Neutrophil (primary cell): ENCODE data around the gene ATP9B.

Experiments used
- H3K27ac ChIP-seq: fragments of 200-600 bp; sonication (generic); 2 replicates; pipeline ENCODE4 v1.5.1; 2016; ENCODE audit warnings: mild to moderate bottlenecking, moderate library complexity
- H3K27me3 ChIP-seq: fragments of 200-600 bp; sonication (generic); 2 replicates; pipeline ENCODE4 v1.6.0; 2016; ENCODE audit warnings: mild to moderate bottlenecking
- H3K36me3 ChIP-seq: fragments of 200-600 bp; sonication (generic); 2 replicates; pipeline ENCODE4 v1.5.1; 2017
- H3K4me1 ChIP-seq, 2 experiments: fragments of 200-600 bp in 1 of 2; sonication (generic) in 1 of 2; 1 replicate in 1 of 2; 2 replicates in 1 of 2; pipeline versions ENCODE4 v1.5.1 to v1.6.1; 2013 to 2016; ENCODE audit warnings: low read depth in 1 of 2, low read length in 1 of 2, mild to moderate bottlenecking in 1 of 2, moderate library complexity in 1 of 2; ENCODE audit not compliant: control insufficient read depth in 1 of 2, insufficient read depth in 1 of 2
- H3K4me3 ChIP-seq, 2 experiments: fragments of 200-600 bp in 1 of 2; sonication (generic) in 1 of 2; 1 replicate in 1 of 2; 2 replicates in 1 of 2; pipeline ENCODE4 v1.5.1; 2013 to 2016; ENCODE audit warnings: low read depth in 1 of 2, low read length in 1 of 2, mild to moderate bottlenecking in 1 of 2, moderate library complexity in 1 of 2
- H3K9me3 ChIP-seq: fragments of 200-600 bp; sonication (generic); 2 replicates; pipeline ENCODE4 v1.5.1; 2016
- TF ChIP-seq, protein P1 (sequence below): fragments of 200-600 bp; sonication (generic); IDR thresholded peaks from 2 replicates; pipeline ENCODE4 v1.5.1; 2016; ENCODE audit warnings: antibody characterized with exemption

Gene ATP9B

DNA sequence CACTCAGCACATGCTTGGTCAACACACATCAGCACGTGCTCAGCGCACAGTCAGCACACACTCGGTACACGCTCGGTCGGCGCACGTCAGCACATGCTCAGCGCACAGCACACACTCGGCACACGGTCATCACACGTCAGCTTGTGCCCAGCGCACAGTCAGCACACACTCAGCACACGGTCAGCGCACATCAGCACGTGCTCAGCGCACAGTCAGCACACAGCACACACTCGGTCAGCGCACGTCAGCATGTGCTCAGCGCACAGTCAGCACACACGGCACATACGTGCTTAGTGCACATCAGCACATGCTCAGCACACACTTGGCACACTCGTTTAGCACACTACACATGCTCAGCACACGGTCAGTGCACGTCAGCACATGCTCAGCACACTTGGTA is 276.8 kb downstream of the ATP9B start:
- Histone ChIP-seq H3K9me3 (no peaks in the 10 kb centered on the region), H3K4me3 (no peak overlapping the region), H3K36me3 (peaks cover 75% of the 10 kb centered on the region)

DNA sequence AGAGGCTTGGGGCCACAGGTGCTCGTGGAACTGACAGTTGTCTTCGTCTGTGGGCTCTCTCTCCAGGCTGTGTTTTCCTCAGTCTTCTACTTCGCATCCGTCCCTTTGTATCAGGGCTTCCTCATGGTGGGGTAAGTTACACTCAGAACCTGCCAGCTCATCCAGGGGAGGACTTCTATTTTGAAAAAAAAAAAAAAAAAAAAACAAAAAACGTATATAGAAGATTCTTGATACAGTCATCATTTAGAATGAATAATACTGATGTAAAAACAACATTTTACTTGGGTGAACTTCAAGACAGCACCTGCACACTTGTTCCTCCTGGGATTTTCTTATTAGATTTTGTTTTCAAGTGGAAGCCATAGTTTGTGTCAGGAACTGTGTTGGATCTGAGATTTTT is 278.9 kb downstream of the ATP9B start:
- Histone ChIP-seq H3K27me3 (no peaks in the 10 kb centered on the region), H3K36me3 (peaks cover 85% of the 10 kb centered on the region), H3K27ac (no peak overlapping the region), H3K4me1 (no peaks in the 10 kb centered on the region), H3K9me3 (no peaks in the 10 kb centered on the region), H3K4me3 (no peak overlapping the region)
- TF ChIP-seq, protein P1, sequence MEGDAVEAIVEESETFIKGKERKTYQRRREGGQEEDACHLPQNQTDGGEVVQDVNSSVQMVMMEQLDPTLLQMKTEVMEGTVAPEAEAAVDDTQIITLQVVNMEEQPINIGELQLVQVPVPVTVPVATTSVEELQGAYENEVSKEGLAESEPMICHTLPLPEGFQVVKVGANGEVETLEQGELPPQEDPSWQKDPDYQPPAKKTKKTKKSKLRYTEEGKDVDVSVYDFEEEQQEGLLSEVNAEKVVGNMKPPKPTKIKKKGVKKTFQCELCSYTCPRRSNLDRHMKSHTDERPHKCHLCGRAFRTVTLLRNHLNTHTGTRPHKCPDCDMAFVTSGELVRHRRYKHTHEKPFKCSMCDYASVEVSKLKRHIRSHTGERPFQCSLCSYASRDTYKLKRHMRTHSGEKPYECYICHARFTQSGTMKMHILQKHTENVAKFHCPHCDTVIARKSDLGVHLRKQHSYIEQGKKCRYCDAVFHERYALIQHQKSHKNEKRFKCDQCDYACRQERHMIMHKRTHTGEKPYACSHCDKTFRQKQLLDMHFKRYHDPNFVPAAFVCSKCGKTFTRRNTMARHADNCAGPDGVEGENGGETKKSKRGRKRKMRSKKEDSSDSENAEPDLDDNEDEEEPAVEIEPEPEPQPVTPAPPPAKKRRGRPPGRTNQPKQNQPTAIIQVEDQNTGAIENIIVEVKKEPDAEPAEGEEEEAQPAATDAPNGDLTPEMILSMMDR, result no peak

More for the DNA sequence above, 276.8 kb downstream of the ATP9B start:
- Histone ChIP-seq H3K27ac (no peak overlapping the region), H3K27me3 (no peaks in the 10 kb centered on the region), H3K4me1 (no peaks in the 10 kb centered on the region)
- TF ChIP-seq, protein P1, result no peak

DNA sequence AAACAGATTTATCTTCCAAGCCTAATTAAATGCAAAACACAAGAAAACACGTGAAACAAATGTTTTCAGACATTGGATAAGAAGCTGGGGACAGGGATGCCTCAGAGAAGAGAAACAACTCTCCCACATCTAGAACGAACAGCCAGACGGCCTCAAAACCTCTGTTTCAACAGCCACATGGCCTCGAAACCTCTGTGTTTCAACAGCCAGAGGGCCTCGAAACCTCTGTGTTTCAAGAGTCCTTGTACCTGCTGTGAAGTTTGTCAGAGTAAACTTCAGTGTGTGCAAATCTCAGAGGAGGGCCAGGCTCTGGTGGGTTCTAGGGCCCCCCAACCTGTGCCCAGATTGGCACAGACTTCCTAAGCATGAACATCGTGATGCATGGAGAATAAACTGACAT is 283.2 kb downstream of the ATP9B start:
- H3K9me3 ChIP-seq, result no peaks in the 10 kb centered on the region
- no peaks in the 10 kb centered on the region for H3K27me3 ChIP-seq
- H3K36me3 ChIP-seq, result peaks cover 49% of the 10 kb centered on the region
- H3K4me1 ChIP-seq, result no peaks in the 10 kb centered on the region
- TF ChIP-seq, protein P1, result no peak
- no peak overlapping the region for H3K27ac ChIP-seq
- no peak overlapping the region for H3K4me3 ChIP-seq

DNA sequence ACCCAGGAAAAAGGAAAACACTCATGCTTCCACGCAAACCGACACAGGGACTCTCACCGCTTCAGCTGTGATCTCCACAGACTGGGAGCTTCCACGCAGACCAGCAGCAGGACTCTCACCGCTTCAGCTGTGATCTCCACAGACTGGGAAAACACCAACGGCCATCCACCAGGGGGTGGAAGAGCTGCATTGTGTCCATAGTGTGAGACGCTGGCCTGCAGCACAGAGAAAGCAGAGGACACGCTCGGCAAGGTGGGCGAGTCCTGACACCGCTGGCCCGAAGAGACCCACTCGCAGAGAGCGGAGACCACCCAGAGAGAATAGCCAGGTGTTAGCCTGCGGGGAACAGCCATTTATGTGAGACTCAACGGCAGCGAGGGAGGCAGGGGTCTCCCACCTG is 284.1 kb downstream of the ATP9B start:
- TF ChIP-seq, protein P1, result no peak
- Histone ChIP-seq H3K9me3 (no peaks in the 10 kb centered on the region), H3K4me3 (no peak overlapping the region), H3K27ac (no peak overlapping the region), H3K36me3 (peaks cover 41% of the 10 kb centered on the region), H3K27me3 (no peaks in the 10 kb centered on the region), H3K4me1 (no peaks in the 10 kb centered on the region)

DNA sequence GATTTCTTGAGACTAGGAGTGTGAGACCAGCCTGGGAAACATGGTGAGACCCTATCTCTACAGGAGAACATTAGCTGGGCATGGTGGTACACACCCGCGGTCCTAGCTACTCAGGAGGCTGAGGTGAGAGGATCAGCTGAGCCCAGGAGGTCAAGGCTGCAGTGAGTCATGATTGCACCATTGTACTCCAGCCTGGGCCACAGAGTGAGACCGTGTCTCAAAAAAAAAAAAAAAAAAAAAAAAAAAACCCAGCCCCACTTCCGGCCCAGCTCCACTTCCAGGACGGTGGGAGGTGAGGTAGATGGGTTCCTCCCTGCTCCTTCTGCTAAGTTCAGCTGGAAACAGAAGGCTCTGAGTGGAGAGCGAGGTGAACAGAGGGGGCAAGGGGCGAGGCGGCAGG is 285.2 kb downstream of the ATP9B start:
- TF ChIP-seq, protein P1, result no peak
- H3K9me3 ChIP-seq, result no peaks in the 10 kb centered on the region
- no peaks in the 10 kb centered on the region for H3K4me1 ChIP-seq
- H3K27me3 ChIP-seq, result no peaks in the 10 kb centered on the region
- peaks cover 36% of the 10 kb centered on the region for H3K36me3 ChIP-seq
- no peak overlapping the region for H3K4me3 ChIP-seq
- H3K27ac ChIP-seq, result no peak overlapping the region
